H1 (cell line): ENCODE measurements around the gene MISFA.

Source experiments
- CTCF ChIP-seq, 3 experiments: IDR thresholded peaks; 1 replicate in 2 of 3; 2 replicates in 1 of 3; pipeline versions ENCODE4 v1.5.1 to v1.6.1; 2011; ENCODE audit warnings: low read length in 3 of 3, mild to moderate bottlenecking in 3 of 3, inconsistent platforms in 2 of 3, low read depth in 1 of 3, moderate library complexity in 1 of 3; ENCODE audit not compliant: insufficient read depth in 1 of 3; ENCODE audit errors: control extremely low read depth in 1 of 3
- EGR1 ChIP-seq: IDR thresholded peaks from 2 replicates; pipeline ENCODE4 v1.6.1; 2011; ENCODE audit warnings: low read depth, low read length, borderline replicate concordance
- EZH2 ChIP-seq: fragments of 200-600 bp; sonication (generic); IDR thresholded peaks from 2 replicates; pipeline ENCODE4 v1.7.1; 2012; ENCODE audit warnings: low read depth, mild to moderate bottlenecking, moderate library complexity, low read length, inconsistent platforms; ENCODE audit not compliant: severe bottlenecking
- KDM5A ChIP-seq: fragments of 200-600 bp; IDR thresholded peaks from 2 replicates; pipeline ENCODE4 v1.7.1; 2012; ENCODE audit warnings: mild to moderate bottlenecking, low read length, inconsistent platforms, mixed read lengths
- MAFK ChIP-seq: IDR thresholded peaks from 2 replicates; pipeline ENCODE4 v1.6.1; 2012; ENCODE audit warnings: low read depth, mild to moderate bottlenecking, improper control_type of control experiment, low read length
- POLR2AphosphoS5 ChIP-seq: IDR thresholded peaks from 2 replicates; pipeline ENCODE4 v1.6.1; 2011; ENCODE audit warnings: low read depth, low read length
- POU5F1 ChIP-seq: IDR thresholded peaks from 2 replicates; pipeline ENCODE4 v1.6.1; 2011; ENCODE audit warnings: low read depth, mild to moderate bottlenecking, low read length, moderate library complexity
- TBP ChIP-seq: IDR thresholded peaks from 2 replicates; pipeline ENCODE4 v1.6.1; 2011; ENCODE audit warnings: low read depth, low read length, improper control_type of control experiment
- TEAD4 ChIP-seq: IDR thresholded peaks from 2 replicates; pipeline ENCODE4 v1.6.1; 2012; ENCODE audit warnings: low read depth, low read length, inconsistent platforms, mixed read lengths

- TF ChIP-seq POU5F1 (no peak), TEAD4 (no peak), CTCF (IDR thresholded peaks at IDR 0.05; ENCODE audit: control extremely low read depth in 1 of 3, insufficient read depth in 1 of 3, low read depth in 1 of 3, low read length in 3 of 3) (no peak), TBP (no peak), KDM5A (no peak), EZH2 (no peak), POLR2AphosphoS5 (no peak), MAFK (no peak), EGR1 (no peak)
Observed at GRCh38 chr11:18618342-18619025, 18.9 kb downstream of the MISFA start.
